Activated gamma-delta T cell treated with Interleukin-2 at 50 U/mL for 16 hours (primary cell): Measurements from ENCODE around the gene DUSP6.
"Not testable (repeated sequence)": the region's sequence is repeated elsewhere in the genome, so short reads cannot be mapped to it uniquely, and the experiment has no call there.

Experiments
- DNase-seq: peaks from one replicate; pipeline ENCODE4 v3.0.0-alpha.2; 2020

DUSP6 gene

DNA sequence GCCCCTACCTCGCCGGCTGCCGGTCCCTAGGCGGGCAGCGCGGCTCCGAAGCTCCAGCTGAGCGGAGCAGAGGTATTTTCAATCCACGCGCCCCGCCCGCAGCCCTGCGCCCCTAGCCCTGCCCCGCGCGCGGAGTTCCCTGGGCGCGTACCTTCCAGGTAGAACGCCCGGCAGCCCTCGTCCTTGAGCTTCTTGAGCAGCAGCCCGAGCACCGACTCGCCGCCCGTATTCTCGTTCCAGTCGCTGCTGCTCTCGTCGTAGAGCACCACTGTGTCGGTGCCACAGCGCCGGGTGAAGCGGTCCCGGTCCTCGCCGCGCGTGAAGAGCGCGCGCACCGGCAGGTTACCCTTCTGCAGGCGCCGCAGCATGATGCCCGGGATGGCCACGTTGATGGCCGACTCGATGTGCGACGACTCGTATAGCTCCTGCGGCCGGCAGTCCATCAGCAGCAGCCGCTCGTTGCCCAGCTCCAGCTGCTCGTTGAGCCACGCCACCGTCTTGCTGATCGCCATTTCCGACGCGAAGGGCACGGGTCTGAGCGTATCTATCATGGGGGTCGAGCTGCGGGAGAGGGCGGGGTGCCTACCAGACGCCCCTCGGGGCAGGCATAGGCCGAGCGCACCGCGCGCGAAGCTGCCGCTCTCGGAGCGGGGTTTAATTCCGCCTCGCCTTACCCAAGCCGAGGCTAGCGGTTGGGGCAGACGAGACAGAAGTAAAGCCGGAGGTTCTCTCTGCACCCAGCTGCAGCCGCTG lies 636 bp downstream of the DUSP6 start:
- DNase-seq: peak; percentile 36

DNA sequence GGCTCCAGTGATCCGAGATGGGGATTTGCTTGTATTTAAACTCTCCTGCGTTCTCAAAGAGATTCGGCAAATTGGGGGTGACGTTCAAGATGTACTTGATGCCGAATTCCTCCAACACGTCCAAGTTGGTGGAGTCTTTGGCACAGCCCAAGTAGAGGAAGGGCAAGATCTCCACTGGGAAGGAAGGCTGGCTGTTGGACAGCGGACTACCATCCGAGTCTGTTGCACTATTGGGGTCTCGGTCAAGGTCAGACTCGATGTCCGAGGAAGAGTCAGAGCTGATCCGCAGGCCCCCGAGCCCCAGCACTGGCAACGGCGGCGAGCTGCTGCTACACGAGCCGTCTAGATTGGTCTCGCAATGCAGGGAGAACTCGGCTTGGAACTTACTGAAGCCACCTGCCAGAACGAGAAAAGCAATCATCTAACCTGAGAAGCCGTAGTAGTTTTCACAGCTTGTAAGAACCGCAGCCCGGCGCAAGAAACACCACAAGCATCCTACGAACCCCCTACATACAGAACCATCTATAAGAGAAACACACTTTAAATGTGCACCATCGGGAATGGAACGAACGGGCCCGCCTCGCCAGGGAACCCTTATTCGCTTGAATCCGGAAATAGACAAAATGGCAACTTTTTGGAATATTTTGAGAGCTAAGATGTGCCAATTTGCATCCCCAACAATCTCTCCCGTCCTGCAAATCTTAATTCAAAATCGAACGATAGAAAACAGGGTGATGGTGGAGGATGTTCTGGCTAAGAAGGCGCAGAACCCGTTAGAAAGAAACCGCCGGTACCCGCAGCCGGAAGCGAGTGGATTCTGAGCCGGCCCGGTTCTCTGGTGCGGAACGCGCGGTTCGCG lies 1.4 kb downstream of the DUSP6 start:
- DNase-seq: no peak

DNA sequence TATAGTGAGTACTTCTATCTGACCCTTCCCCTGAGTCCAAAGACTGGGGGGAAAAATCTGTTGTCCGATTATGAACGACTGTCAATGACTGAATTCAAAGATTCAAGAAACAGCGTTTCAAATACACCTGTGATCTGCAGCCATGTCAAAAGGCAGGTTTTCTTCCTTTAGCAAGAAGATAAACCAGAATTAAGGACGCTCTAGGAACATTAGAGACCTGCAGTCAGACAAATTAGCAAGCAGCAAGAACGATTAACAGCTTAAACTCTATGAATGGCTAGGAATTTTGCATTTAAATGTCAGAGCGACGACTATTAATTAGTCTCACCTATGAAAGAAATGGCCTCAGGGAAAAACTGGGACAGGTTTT lies 2.1 kb downstream of the DUSP6 start:
- DNase-seq: no peak

DNA sequence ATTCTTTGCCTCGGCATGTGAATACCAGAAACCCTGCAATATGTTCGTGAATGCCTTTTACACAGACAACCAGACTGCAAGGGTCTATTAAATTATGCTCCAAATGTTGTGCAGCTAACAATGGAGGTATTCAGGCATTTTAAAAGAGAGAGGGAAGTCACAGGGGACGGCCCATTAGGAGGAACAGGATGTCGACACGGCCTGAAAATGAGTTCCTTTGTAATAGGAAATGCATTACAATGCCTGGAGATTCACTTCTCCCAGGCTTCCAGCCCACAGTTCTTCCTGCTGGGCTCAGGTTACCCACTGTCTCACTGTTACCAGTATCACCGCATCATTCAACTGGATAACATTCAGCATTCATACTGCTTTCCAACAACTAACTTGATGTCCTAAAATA lies 2.5 kb downstream of the DUSP6 start:
- DNase-seq: no peak

DNA sequence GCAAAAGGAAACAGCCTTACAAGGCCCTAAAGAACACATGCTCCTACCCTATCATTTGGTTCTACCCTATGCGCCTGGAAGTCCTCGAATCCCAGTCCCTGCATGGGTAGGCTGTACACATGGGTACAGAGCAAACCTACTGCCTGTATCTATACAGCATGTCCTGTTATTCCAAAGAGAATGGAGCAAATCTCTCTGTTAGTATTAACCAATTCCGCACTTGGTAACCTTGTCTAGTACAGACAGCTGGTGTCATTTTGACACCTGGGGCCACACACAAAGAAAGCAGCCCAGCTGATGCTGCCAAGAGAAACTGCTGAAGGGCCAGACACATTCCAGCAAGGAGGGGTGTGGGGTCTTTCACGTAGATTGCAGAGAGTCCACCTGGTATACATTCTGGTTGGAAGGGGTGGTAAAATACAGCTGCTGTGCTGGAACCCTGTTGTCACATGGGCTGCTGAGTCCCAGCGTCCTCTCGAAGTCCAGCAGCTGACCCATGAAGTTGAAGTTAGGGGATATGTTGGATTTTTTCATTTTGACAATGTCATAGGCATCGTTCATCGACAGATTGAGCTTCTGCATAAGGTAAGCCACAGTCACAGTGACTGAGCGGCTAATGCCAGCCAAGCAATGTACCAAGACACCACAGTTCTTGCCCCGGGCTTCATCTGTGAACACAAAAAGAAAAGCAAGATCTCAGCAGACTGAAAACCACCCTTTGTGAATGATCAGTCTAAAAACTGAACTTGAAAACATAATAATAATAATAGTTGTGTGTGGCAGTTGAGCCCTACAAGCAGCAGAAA lies 3.2 kb downstream of the DUSP6 start:
- no peak for DNase-seq

DNA sequence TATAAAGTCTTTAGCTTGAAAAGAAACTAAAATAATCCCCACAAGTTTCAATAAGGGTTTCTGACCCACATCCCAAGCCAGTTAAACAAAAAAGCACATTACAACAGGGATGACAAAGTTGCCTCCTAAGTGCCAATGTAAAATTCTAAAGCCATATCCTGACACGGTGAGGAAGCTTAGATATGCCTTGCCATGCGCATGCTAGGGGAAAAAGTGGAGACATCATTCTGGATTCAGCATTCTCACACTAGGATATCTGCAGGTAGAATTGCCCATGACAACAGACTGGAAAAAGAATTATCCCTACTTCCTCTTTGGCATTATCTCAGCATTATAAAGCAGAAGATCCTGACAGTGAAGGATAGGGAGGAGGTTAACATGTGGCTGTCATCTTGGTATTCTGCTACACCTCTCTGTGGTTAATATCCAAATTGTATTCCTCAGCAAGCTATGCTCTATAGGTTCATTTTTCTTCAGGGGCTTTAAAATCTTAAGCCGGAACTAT lies 4.9 kb downstream of the DUSP6 start:
- DNase-seq: no peak

DNA sequence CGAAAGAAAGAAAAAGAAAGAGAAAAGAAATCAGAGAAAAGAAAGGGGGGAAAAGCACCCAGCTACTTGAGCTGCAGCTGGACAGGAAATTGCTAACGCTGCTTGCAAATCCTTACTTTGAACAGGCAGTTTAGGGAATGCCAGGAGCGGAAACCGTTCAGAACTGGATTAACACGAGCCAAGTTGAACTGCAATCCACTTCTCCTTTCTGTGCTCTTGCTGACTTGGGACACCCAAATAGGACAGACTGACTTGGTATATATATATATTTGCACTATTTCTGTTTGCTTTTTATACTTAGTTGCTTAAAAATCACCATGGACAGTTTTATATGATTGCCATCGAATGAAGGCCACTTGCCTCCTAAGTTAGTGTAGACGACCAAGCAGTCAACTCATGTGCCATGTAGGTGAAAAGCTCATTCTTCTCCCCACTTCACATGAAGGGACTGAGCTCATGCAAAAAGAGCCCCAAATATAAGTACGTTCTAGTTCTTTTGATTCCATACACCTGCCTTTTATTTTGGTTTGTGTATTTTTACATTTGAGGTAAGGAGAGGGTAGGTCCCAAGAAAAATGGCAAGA lies 5.5 kb downstream of the DUSP6 start:
- no peak for DNase-seq

DNA sequence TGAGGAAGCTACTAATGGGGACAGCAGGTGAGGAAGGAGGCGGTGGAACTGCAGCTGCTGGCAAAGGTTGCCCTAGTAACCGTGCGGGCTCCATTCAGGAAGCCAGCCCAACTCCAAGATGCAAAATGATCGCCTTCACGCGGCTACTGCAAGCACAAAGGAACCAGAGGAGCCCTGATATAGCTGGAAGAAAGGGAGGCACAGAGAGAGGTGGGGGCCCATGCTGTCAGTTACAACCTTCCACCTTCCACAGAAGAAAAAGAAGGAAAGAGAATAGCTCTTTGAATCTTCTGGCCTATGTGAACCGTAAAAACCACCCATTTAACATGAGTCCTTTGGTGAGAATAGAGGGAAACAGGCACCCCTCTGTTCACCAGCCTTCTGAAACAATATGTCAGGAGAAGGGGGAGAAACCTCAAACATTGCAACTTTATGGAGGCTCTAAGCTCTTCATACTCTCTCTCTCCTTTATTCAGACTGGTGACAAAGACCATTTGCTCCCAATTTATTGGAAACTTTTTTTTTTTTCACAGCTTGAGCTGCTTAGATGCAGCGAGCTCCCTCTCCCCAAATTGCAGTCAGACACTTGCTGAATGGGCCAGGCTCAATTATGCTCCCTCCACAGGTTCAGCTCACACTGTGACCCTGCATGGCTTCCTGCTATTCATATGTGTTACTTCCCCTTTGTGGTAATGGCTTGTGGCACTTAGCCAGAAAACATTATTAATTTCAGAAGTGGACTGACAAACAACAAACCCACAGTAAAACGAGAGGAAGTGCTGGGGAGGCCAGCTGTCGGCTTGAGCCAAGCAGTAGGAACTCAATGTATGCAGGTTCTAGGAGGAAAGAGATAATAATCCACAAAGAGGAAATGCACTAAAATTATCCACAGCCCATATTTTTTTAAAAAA lies 6.2 kb downstream of the DUSP6 start:
- peak; percentile 34 for DNase-seq

DNA sequence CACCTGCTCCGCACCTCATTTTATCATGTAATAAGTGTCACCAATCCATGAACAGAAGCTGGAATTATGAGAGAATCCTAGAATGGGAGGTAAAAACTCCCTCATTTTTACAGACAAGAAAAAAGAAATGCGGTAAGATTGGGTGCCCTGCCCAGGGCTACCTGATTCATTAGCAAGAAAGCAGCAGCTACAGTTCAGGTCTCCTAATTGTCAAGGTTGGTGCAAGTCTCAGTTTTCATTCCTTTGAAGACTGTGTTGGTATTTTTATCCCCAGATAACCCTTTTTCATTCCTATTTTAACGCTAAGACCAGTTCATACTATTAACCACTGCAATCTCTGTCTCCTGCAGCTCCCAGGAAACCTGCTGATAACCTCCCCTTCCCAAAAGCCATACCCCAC lies 6.9 kb downstream of the DUSP6 start:
- no peak for DNase-seq

DNA sequence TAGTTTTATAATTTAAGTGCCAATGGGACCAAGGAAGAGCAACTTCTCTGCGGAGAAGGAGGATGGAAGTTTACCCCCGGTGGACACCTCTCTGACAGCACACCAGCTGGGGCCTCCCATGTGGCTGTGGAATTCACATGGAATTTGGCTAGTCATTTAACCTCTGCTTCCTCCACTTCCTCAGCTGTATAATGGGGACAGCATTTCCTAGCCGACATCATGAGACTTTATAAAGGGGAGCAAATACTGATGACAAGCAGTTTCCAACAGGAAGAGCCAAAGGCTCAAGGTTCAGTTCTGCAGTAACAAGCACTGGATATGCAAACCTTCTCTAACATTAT lies 7.5 kb downstream of the DUSP6 start:
- no peak for DNase-seq

DNA sequence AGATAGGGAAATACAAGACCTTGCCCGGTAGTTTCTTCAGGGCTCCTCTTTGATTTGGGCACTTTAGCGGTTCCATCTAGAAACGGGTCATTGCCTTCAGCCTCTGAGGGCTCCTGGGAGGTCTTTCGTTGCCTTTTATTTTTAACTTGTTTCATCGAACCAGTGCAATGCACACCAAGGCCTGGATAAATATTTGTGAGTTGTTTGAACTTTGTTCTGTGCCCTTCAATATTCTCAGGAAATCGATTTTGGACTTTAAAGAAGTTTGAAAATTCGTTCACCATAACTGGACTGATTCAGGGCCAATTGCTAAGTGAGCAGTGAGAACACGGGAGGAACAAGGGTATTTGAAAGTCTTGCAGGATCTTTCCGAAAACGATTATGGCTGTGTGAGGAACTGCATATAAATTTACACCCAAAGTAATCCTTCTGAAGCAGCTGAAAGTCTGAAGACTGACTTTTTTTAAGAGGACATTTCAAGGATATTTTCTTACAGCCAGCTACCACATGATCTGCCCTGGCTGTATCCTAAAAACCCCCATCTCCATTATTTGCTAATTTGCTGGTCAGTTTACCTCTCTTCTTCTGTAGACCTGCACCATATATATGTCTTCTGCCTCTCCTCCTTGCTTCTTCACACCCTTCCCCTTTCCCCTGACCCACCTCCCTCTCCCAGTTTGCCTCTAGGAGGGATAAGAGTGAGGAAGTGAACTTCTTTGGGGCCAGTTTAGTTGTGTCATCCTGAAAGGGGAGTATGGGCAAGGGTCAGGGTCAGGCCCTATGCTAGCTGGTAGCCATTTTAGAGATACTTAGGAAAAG lies 8.0 kb downstream of the DUSP6 start:
- no peak for DNase-seq

DNA sequence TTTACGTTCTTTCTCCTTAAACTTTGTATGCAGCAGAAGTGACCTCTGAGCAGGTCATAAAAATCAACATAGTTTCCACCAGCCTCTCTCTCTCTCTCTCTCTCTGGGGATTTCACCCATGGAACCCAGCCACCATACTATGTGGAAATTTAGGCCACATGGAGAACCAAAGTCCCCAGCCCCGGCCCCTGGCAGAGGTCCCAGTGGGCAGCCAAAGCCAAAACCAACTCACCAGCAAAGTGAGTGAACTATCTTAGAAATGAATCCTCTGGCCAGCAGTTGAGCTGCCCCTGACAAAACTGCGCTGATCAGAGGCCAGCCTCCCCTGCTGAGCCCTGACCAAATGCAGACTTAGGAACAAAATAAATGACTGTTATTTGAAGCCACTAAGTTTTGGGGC lies 9.2 kb downstream of the DUSP6 start:
- no peak for DNase-seq

DNA sequence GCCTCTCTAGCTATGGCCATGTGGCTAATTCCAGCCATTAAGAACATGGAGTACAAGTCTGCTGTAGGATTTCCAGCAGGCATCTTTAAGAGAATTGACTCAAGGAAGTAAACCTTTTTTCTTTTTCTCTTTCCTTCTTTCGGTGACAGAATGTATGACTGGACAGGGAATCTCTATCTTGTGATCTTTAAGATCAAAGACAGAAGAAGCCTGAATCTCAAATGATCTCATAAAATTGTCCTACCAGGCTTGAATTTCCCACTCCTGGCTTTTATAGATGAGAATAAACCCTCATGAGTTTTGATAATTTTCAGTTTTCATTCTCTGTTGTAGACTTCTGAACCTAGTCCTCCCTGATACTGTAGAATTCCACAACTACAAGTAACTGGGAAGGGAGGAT lies 11.4 kb downstream of the DUSP6 start:
- no peak for DNase-seq

DNA sequence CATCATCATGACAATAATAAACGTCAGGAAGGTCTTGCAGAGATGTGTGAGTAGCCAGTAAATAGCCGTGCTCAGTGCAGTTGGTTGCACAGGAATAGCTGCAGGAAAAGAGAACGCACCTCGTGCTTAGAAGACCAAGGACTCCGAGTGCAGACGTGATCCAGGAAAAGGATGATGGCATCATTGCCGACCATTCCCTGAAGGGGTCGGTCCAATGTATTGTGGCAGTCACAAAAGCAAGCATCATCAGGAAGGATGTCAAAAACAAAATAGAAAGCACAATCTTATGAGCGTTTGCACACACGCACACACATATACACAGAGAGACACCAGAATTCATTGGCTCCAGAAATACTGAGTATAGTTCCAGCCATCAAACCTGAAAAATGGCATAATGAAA lies 12.8 kb downstream of the DUSP6 start:
- no peak for DNase-seq

DNA sequence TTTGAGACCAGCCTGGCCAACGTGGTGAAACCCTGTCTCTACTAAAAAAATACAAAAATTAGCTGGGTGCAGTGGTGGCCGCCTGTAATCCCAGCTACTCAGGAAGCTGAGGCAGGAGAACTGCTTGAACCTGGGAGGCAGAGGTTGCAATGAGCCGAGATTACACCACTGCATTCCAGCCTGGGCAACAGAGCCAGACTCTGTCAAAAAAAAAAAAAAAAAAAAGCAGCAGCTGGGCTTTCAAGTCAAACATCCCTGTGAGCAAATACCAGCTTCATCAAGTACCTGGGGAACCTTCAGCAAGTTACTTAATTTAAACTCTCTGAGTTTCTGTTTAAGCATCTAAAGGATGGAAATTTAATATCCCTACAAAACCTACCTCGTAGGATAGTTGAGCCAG lies 15.2 kb downstream of the DUSP6 start:
- not testable (repeated sequence) for DNase-seq

DNA sequence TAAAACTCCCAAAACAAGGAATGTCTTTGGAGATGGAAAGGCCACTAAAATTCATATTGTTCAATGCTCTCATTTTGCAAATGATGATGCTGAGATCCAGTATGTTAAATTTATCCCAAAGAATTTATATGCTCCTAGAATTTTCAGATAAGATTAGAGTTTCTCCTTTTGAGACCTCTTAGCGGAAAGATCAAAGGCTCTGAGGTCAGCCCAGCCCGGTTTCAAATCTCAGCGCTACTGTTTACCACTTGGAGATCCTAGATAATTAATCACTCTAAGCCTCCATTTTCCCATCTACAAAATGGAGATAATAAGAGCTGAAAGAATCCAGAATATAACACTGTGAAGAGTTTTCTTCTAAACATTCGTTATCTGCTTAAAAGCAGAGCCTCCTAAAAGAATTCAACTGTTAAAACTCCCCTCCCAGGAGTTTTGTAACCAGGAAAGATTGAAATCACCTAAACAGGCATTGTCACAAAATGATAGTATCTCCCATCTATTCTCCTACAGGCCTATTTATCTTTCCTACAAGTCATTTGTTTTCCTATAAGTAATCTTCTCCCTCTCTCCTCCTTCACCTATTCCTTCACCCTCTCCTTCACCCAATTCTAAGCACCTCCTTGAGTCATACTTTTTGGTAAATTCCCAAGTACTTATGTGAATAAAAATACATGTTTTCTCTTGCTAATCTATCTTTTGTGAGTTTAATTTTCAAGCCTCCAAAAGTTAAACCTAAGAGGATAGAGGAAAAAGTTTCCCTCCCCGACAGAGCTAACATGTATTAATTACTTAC lies 16.7 kb downstream of the DUSP6 start:
- DNase-seq: no peak

DNA sequence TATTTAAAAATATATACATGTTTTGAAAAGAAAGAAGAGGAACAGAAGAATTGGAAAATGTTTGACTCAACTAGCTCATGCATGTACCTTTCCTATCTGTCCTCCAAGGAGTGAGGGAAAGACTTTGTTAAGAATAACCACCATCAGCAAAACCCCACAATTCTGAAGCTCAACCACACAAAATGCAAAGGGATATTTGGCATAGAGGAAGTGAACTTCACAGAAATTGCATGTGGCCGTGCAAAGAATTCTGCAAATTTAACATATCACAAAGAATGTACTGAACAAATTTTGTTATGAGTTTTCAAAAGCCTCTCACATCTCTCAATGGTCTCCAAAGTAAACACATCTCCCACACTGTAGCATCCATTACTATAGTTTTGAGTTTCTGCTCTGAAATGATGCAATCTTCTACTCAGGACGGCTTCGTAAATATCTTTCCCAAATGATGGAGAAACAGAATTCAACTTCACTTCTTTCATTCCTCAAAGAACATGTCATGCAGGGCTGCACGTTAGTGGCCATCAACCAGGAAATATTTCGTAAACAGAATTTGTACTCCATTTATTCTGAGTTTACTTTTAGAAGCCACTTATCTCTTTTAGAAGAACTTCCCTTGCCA lies 17.6 kb downstream of the DUSP6 start:
- DNase-seq: no peak

DNA sequence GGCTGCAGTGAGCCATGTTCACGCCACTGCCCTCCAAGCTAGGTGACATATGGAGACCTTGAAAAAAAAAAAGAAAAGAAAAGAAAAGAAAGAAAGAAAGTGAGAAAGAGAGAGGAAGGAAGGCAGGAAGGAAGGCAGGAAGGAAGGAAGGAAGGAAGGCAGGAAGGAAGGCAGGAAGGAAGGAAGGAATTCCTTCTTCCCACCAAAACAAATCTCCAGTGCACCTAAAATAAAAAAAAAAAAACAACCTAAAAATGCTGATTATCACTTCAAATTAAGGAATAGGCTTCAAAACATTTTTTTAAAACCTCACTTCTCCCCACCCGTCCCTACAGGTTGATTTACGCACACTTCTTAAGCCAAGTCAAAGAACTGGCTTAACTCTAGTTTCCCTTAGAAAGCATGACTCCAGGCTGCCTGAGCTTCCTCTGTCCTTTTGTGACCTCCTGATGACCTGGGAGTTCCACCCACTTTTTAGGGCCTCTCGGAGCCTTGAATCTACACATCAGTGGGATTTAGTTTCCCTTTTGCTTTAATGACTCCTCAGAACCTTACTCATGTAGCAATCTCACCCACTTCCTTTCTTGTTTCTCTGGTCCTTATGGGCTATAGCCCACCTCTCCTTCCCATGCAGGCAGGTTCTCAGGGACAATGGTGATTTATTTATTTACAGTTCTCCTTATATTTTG lies 18.6 kb downstream of the DUSP6 start:
- no peak for DNase-seq
